Activated CD4-positive, alpha-beta T cell treated with anti-CD3 and anti-CD28 coated beads, Interleukin-2, amount 10 ng/mL, durations not matched to agents 24 days and 14 days (primary cell): Measurements from ENCODE around the gene EYA2. TPM values are rescaled to one million over a fixed set of nuclear protein-coding genes. Genes with fewer than 3 reads are reported as not detected.
A peak's percentile ranks its signal among the peaks of the same experiment; 100 is the strongest.
"Not testable (repeated sequence)": the region's sequence is repeated elsewhere in the genome, so short reads cannot be mapped to it uniquely, and the experiment has no call there.

ENCODE experiments used
- DNase-seq: peaks from one replicate; pipeline ENCODE4 v3.0.0; 2022
- H3K27ac Mint-ChIP-seq: one replicate; pipeline ENCODE4 v1.8.0; 2022; ENCODE audit warnings: mild to moderate bottlenecking, mixed read lengths
- H3K27me3 Mint-ChIP-seq: one replicate; pipeline ENCODE4 v1.8.0; 2022; ENCODE audit warnings: mixed read lengths
- H3K36me3 Mint-ChIP-seq: one replicate; pipeline ENCODE4 v1.8.0; 2022; ENCODE audit warnings: low read depth, mild to moderate bottlenecking, mixed read lengths
- H3K4me1 Mint-ChIP-seq: one replicate; pipeline ENCODE4 v1.8.0; 2021; ENCODE audit warnings: mixed read lengths
- H3K4me3 Mint-ChIP-seq: one replicate; pipeline ENCODE4 v1.8.0; 2022; ENCODE audit warnings: mild to moderate bottlenecking, moderate library complexity, mixed read lengths
- H3K9me3 Mint-ChIP-seq: one replicate; pipeline ENCODE4 v1.8.0; 2021; ENCODE audit warnings: mixed read lengths
- intact Hi-C: fragments of 100-400 bp; cut with micrococcal nuclease; formaldehyde crosslinking; loops from one replicate; pipeline ENCODE4 v1.15.1; 2023
- total RNA-seq: library from RNA; stranded (reverse); gene quantifications from 2 replicates; pipeline ENCODE4 v1.2.3, GENCODE V29; 2022

EYA2 gene
- total RNA-seq, 1 donor from 2014 or later: not detected

DNA sequence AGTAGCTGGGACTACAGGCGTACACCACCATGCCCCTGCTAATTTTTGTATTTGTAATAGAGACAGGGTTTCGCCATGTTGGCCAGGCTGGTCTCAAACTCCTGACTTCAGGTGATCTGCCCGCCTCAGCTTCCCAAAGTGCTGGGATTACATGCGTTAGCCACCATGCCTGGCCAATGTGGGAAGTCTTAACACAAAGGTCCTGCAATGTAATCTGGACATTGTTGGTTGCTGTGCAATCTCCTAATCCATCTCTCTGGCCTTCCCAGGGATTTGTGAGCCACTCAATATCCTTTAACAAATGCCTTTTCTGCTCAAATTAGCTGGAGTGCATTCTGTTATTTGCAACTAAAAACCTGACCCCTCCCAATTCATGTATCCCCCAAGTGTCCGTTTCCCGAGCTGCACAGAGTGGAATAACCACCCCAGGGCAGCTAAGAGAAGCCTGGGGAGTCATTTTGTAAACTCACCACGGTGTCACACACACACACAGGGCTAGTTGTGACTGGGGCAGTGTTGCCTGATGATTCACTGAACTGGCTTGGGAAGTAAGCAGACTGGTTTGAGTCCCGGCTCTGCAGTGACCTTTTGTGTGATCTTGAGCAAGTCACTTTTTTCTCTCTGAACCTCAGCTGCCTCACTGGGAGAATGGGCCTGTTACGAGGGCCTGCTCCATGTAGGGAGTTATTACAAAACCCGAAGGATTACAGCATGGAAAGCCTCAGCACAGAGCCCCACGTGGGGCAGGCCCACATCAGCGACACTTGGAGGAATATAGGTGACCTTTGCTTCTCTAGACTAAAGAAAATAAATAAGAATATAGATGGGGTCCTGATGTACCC is 309.6 kb downstream of the EYA2 start:
- Mint-ChIP-seq H3K36me3 (no peaks in the 10 kb centered on the region), H3K27me3 (no peaks in the 10 kb centered on the region), H3K4me1 (peaks cover 8% of the 10 kb centered on the region), H3K9me3 (no peaks in the 10 kb centered on the region), H3K4me3 (no peak overlapping the region), H3K27ac (no peak overlapping the region)
- intact Hi-C loops: loop anchor here (10.0 kb wide), 1 partner anchor 421 kb away; no protein-coding TSS in a partner anchor
- DNase-seq: no peak

DNA sequence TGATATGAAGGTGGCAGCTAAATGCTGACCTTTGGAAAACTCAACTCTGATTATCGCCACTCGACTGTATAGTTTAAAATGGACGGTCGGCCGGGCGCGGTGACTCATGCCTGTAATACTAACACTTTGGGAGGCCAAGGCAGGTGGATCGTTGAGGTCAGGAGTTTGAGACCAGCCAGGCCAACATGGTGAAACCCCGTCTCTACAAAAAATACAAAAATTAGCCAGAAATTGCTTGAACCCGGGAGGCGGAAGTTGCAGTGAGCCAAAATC is 310.1 kb downstream of the EYA2 start:
- H3K4me1 Mint-ChIP-seq, DNase-seq, H3K27me3 Mint-ChIP-seq, H3K9me3 Mint-ChIP-seq, H3K4me3 Mint-ChIP-seq, H3K36me3 Mint-ChIP-seq, H3K27ac Mint-ChIP-seq: not testable (repeated sequence)
- intact Hi-C loops: loop anchor here (10.0 kb wide), 1 partner anchor 420 kb away; no protein-coding TSS in a partner anchor

DNA sequence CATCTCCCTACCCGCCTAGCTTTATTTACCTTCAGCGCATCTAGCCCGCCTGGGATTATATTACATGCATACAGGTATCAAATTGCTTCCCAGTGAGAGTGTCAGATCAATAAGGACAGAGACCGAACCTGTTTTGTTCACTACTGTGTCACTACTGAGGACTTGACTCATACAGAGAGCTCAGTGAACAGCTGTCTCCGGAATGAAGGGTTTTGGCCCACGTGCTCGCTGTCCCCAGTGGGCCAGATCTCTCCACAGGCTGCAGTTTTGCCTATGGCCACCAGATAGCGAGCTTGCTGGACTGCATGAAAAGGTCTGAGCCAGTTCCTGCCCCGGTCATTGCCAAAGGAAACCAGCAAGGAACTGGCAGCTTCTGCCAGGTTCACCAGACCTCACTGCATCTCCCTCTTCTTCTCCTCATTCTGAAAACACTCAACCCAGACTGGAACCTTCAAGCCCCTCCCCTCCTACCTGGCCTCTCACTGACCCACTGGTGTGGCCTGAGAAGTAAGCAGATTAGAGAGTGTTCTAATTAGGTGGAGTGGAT is 311.0 kb downstream of the EYA2 start:
- peak overlapping the region; percentile 30 for H3K27ac Mint-ChIP-seq
- H3K9me3 Mint-ChIP-seq: no peaks in the 10 kb centered on the region
- peak; percentile 89 for DNase-seq
- H3K4me3 Mint-ChIP-seq: no peak overlapping the region
- H3K27me3 Mint-ChIP-seq: no peaks in the 10 kb centered on the region
- H3K4me1 Mint-ChIP-seq: peaks cover 8% of the 10 kb centered on the region
- intact Hi-C loops: loop anchor here (10.0 kb wide), 1 partner anchor 419 kb away; no protein-coding TSS in a partner anchor
- peaks cover 8% of the 10 kb centered on the region for H3K36me3 Mint-ChIP-seq

DNA sequence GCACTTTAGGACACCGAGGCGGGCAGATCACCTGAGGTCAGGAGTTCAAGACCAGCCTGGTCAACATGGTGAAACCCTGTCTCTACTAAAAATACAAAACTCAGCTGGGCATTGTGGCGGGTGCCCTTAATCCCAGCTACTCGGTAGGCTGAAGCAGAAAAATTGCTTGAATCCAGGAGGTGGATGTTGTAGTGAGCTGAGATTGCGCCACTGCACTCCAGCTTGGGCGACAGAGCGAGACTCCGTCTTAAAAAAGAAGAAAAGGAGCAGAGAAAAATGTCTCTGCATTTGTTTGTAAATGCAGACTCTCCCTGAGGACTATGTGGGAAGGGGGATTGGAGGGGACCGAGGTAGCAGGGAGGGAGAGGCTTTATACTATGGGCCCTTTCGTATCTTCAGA is 311.9 kb downstream of the EYA2 start:
- intact Hi-C loops: loop anchor here (10.0 kb wide), 1 partner anchor 418 kb away; no protein-coding TSS in a partner anchor
- H3K4me1 Mint-ChIP-seq, H3K4me3 Mint-ChIP-seq, H3K27me3 Mint-ChIP-seq, H3K9me3 Mint-ChIP-seq, DNase-seq, H3K36me3 Mint-ChIP-seq, H3K27ac Mint-ChIP-seq: not testable (repeated sequence)

DNA sequence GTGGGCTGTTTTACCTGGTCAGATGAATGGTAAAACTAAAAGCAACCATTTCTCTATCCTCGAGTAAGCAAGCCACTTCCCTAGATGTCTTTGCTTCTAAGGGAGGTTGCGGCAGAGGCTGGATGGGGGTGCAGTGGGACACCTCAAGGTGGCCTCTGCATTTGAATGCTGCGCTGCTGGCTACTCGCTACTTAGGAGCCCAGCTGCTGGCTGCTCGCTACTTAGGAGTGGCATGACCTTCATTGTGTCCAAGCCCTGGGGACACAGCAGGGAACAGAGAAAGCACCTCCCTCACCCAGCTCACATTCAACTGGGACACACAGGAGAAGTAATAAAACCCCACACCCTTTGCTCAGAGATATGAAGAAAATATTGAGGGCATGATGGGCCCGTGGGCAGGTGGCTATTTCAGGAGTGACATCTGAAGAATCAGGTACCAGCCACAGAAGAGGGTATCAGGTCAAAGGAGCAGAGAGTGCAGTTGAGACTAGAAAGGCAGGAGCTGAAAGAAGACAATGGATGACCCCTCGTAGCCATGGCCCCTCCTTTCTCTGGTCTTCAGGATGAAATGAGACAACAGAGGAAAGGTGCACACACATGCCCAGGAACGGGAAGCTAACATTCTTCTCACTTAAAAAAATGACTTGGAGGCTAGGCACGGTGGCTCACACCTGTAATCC is 312.5 kb downstream of the EYA2 start:
- no peak for DNase-seq
- H3K4me1 Mint-ChIP-seq: peaks cover 8% of the 10 kb centered on the region
- peaks cover 8% of the 10 kb centered on the region for H3K36me3 Mint-ChIP-seq
- H3K4me3 Mint-ChIP-seq: no peak overlapping the region
- intact Hi-C loops: loop anchor here (10.0 kb wide), 1 partner anchor 418 kb away; no protein-coding TSS in a partner anchor
- no peaks in the 10 kb centered on the region for H3K9me3 Mint-ChIP-seq
- H3K27me3 Mint-ChIP-seq: no peaks in the 10 kb centered on the region
- H3K27ac Mint-ChIP-seq: no peak overlapping the region

- no peaks in the 10 kb centered on the region for H3K9me3 Mint-ChIP-seq
- intact Hi-C loops: loop anchor here (10.0 kb wide), 1 partner anchor 416 kb away; no protein-coding TSS in a partner anchor
- H3K27me3 Mint-ChIP-seq: no peaks in the 10 kb centered on the region
- peaks cover 6% of the 10 kb centered on the region for H3K4me1 Mint-ChIP-seq
- no peak for DNase-seq
- peak overlapping the region; percentile 57 for H3K27ac Mint-ChIP-seq
- no peak overlapping the region for H3K4me3 Mint-ChIP-seq
- H3K36me3 Mint-ChIP-seq: peaks cover 8% of the 10 kb centered on the region
These were observed 314.0 kb downstream of the EYA2 start for GRCh38 chr20:47208534-47209174.

GRCh38 chr20:47209982-47210381 is 315.3 kb downstream of the EYA2 start:
- H3K4me3 Mint-ChIP-seq: no peak overlapping the region
- peaks cover 8% of the 10 kb centered on the region for H3K36me3 Mint-ChIP-seq
- peaks cover 6% of the 10 kb centered on the region for H3K4me1 Mint-ChIP-seq
- DNase-seq: no peak
- intact Hi-C loops: loop anchor here (10.0 kb wide), 1 partner anchor 415 kb away; no protein-coding TSS in a partner anchor
- no peaks in the 10 kb centered on the region for H3K27me3 Mint-ChIP-seq
- H3K27ac Mint-ChIP-seq: no peak overlapping the region
- H3K9me3 Mint-ChIP-seq: no peaks in the 10 kb centered on the region

- H3K4me1 Mint-ChIP-seq: peaks cover 5% of the 10 kb centered on the region
- intact Hi-C loops: no loop called here
- H3K4me3 Mint-ChIP-seq: no peak overlapping the region
- H3K27ac Mint-ChIP-seq: no peak overlapping the region
- no peak for DNase-seq
- no peaks in the 10 kb centered on the region for H3K9me3 Mint-ChIP-seq
- peaks cover 9% of the 10 kb centered on the region for H3K36me3 Mint-ChIP-seq
- H3K27me3 Mint-ChIP-seq: no peaks in the 10 kb centered on the region
These were observed 315.8 kb downstream of the EYA2 start for GRCh38 chr20:47210470-47210869.

DNA sequence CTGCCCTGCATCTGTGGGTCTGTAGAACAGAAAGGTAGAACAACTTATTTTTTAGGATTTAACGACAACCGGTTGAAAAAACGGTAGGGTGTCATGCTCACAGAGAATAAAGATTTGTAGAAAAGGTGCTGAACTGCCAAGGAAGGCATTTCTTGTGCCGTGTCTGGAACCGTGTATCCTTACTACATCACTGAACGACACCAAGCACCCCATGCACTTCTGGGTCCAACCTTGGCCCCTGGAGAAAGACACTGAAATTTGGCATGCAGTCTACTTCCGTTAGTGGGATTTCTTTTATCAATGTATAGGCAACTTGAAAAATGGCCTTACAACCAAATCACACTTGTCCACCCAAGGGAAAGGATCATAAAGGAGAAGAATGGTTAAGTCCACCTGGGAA is 316.4 kb downstream of the EYA2 start:
- Mint-ChIP-seq H3K27me3 (no peaks in the 10 kb centered on the region), H3K4me1 (no peaks in the 10 kb centered on the region), H3K4me3 (no peak overlapping the region), H3K36me3 (peaks cover 15% of the 10 kb centered on the region), H3K9me3 (no peaks in the 10 kb centered on the region), H3K27ac (no peak overlapping the region)
- intact Hi-C loops: no loop called here
- no peak for DNase-seq

DNA sequence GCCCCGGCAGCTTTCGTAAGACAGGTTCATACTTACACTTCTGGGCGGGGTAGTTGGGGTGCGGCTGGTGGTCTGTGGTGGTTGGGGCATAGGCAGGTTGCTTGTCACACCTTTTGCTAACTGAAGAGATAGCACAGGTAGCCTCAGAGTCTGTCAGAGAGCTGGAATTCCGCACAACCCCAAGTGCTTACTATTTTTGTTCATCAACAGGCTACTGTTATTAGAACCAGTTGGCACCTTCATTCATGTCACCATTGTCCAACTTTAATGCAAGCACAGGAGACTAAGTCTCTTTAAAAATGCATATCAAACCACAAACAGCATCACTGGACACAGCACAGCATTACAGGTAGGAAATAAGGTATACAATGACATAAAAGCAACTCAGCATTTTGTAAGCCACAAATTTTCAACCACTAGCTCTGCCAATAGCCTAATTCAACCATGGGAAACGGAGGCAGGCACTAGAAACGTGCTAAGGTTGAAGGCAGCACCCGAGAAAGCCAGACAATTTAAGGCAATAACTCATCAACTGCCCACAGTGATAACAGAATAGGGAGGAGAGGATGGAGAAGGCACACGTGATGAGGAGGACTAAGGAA is 318.1 kb downstream of the EYA2 start:
- Mint-ChIP-seq H3K27ac (no peak overlapping the region), H3K27me3 (no peaks in the 10 kb centered on the region), H3K4me1 (no peaks in the 10 kb centered on the region), H3K36me3 (peaks cover 24% of the 10 kb centered on the region), H3K9me3 (no peaks in the 10 kb centered on the region), H3K4me3 (no peak overlapping the region)
- intact Hi-C loops: no loop called here
- DNase-seq: no peak

GRCh38 chr20:47213966-47214365 is 319.3 kb downstream of the EYA2 start:
- DNase-seq: no peak
- Mint-ChIP-seq H3K27me3 (no peaks in the 10 kb centered on the region), H3K36me3 (peaks cover 34% of the 10 kb centered on the region), H3K4me1 (no peaks in the 10 kb centered on the region), H3K9me3 (no peaks in the 10 kb centered on the region), H3K4me3 (no peak overlapping the region), H3K27ac (no peak overlapping the region)
- intact Hi-C loops: no loop called here

DNA sequence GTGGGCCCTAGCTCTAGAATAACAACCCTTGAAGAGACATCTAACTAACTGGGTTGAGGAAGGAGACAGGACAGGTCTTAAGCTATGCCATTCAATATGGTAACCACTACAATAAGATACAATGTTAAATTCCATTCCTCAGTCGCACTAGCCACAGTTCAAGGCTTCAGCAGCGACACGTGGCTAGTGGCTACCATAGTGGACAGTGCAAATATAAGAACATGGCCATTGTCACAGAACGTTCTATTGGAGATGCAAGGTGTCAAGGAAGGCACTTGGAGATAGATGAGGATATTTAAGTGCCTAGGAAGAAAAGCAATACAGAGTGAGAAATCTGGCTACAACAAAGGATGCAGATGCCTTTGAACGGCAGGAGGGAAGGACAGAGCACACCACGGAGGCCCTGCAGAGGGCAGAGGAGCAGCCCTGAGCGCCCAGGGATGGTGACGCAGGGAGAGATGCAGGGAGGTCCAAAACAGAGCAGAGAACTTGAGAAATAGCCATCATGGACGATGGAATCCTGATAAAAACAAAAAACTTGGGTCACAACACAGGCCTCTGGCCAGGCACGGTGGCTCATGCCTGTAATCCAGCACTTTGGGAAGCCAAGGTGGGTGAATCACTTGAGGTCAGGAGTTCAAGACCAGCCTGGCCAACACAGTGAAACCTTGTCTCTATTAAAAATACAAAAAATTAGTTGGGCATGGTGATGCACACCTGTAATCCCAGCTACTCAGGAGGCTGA is 321.2 kb downstream of the EYA2 start:
- H3K27me3 Mint-ChIP-seq: no peaks in the 10 kb centered on the region
- H3K4me3 Mint-ChIP-seq: no peak overlapping the region
- no peak for DNase-seq
- no peak overlapping the region for H3K27ac Mint-ChIP-seq
- no peaks in the 10 kb centered on the region for H3K4me1 Mint-ChIP-seq
- intact Hi-C loops: no loop called here
- no peaks in the 10 kb centered on the region for H3K9me3 Mint-ChIP-seq
- peaks cover 37% of the 10 kb centered on the region for H3K36me3 Mint-ChIP-seq

- no peak for DNase-seq
- peaks cover 2% of the 10 kb centered on the region for H3K4me1 Mint-ChIP-seq
- H3K27ac Mint-ChIP-seq: no peak overlapping the region
- peaks cover 43% of the 10 kb centered on the region for H3K36me3 Mint-ChIP-seq
- no peak overlapping the region for H3K4me3 Mint-ChIP-seq
- no peaks in the 10 kb centered on the region for H3K27me3 Mint-ChIP-seq
- no peaks in the 10 kb centered on the region for H3K9me3 Mint-ChIP-seq
- intact Hi-C loops: no loop called here
These were observed 322.3 kb downstream of the EYA2 start for GRCh38 chr20:47216819-47217410.
